NT2/D1 (cell line): ENCODE data around the gene SLC39A11.

ENCODE experiments used
- DNase-seq: peaks from one replicate; pipeline ENCODE4 v3.0.0-alpha.2; 2011; ENCODE audit warnings: low read depth, low spot score
- H3K27me3 ChIP-seq: 2 replicates; pipeline ENCODE4 v1.6.0; 2011; ENCODE audit warnings: mild to moderate bottlenecking; ENCODE audit not compliant: insufficient read length, insufficient read depth
- H3K36me3 ChIP-seq: 2 replicates; pipeline ENCODE4 v1.6.1; 2011; ENCODE audit warnings: mild to moderate bottlenecking, low read length, mixed read lengths; ENCODE audit not compliant: insufficient read depth, insufficient read length
- H3K4me1 ChIP-seq: 2 replicates; pipeline ENCODE4 v1.5.1; 2011; ENCODE audit not compliant: insufficient read depth, insufficient read length
- H3K4me3 ChIP-seq: 2 replicates; pipeline ENCODE4 v1.5.1; 2011; ENCODE audit warnings: low read depth; ENCODE audit not compliant: insufficient read length
- H3K9ac ChIP-seq: 2 replicates; pipeline ENCODE4 v1.6.0; 2011; ENCODE audit warnings: low read depth; ENCODE audit not compliant: insufficient read length
- H3K9me3 ChIP-seq: 2 replicates; pipeline ENCODE4 v1.5.1; 2011; ENCODE audit warnings: mild to moderate bottlenecking, low read length; ENCODE audit not compliant: insufficient read depth
- SUZ12 ChIP-seq: IDR thresholded peaks from 2 replicates; pipeline ENCODE4 v1.6.1; 2011; ENCODE audit not compliant: insufficient read length, insufficient read depth; ENCODE audit errors: extremely low read depth
- YY1 ChIP-seq: IDR thresholded peaks from 2 replicates; pipeline ENCODE4 v1.6.1; 2011; ENCODE audit not compliant: insufficient read length, insufficient read depth
- ZNF274 ChIP-seq: IDR thresholded peaks from 2 replicates; pipeline ENCODE4 v1.6.1; 2011; ENCODE audit warnings: mild to moderate bottlenecking, low read depth, low read length

The SLC39A11 gene

GRCh38 chr17:73089322-73090317, 2.9 kb downstream of the SLC39A11 start:
- Histone ChIP-seq H3K9ac (no peak overlapping the region), H3K9me3 (no peaks in the 10 kb centered on the region), H3K4me1 (peaks cover 6% of the 10 kb centered on the region), H3K36me3 (peaks cover 31% of the 10 kb centered on the region), H3K27me3 (no peaks in the 10 kb centered on the region), H3K4me3 (peak overlapping the region; percentile 9)
- TF ChIP-seq SUZ12: no peak
- TF ChIP-seq YY1: no peak
- no peak for TF ChIP-seq ZNF274
- DNase-seq: no peak

- Histone ChIP-seq H3K9me3 (0 out of 2 replicates have a peak, but pooled peaks cover 5% of the 10 kb centered on the region), H3K9ac (peak overlapping the region; percentile 17), H3K36me3 (peaks cover 38% of the 10 kb centered on the region), H3K4me3 (no peak overlapping the region), H3K4me1 (peaks cover 6% of the 10 kb centered on the region), H3K27me3 (no peaks in the 10 kb centered on the region)
- TF ChIP-seq ZNF274: no peak
- no peak for DNase-seq
Observed at GRCh38 chr17:73088561-73088960, 3.9 kb downstream of the SLC39A11 start.

DNA sequence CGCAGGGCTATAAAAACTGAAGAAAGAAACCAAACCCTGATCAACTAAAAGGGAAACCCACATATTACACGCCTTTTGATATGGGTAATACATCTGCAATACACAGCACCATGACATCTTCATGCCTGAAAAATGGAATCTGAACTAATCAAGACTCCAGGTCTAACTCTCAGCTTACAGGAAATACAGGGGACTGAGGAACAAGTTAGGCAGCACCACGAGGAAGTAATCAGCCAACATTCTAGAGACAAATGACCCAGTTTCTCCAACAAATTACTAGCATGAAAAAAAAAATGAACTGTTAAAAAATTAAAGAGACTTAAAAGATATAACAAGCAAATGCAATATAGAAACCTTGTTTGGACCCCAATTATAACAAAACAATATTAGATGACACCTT, 9.1 kb downstream of the SLC39A11 start:
- no peaks in the 10 kb centered on the region for H3K4me1 ChIP-seq
- DNase-seq: no peak
- no peak overlapping the region for H3K9ac ChIP-seq
- peaks cover 39% of the 10 kb centered on the region for H3K36me3 ChIP-seq
- no peaks in the 10 kb centered on the region for H3K27me3 ChIP-seq
- H3K4me3 ChIP-seq: no peak overlapping the region
- 0 out of 2 replicates have a peak, but pooled peaks cover 8% of the 10 kb centered on the region for H3K9me3 ChIP-seq
- TF ChIP-seq SUZ12 (no peak), ZNF274 (no peak), YY1 (no peak)

GRCh38 chr17:73074566-73074965, 17.9 kb downstream of the SLC39A11 start:
- DNase-seq: no peak
- Histone ChIP-seq H3K9me3 (no peaks in the 10 kb centered on the region; the same call in 1 of the 2 replicates), H3K9ac (no peak overlapping the region), H3K36me3 (no peaks in the 10 kb centered on the region), H3K4me1 (no peaks in the 10 kb centered on the region), H3K4me3 (no peak overlapping the region), H3K27me3 (no peaks in the 10 kb centered on the region)
- no peak for TF ChIP-seq ZNF274
- no peak for TF ChIP-seq YY1
- no peak for TF ChIP-seq SUZ12

GRCh38 chr17:73072219-73072962, 20.1 kb downstream of the SLC39A11 start:
- H3K9me3 ChIP-seq: no peaks in the 10 kb centered on the region; the same call in 1 of the 2 replicates
- no peaks in the 10 kb centered on the region for H3K4me1 ChIP-seq
- no peak for DNase-seq
- no peak for TF ChIP-seq YY1
- TF ChIP-seq ZNF274: no peak
- TF ChIP-seq SUZ12: no peak
- no peak overlapping the region for H3K9ac ChIP-seq
- H3K4me3 ChIP-seq: no peak overlapping the region
- no peaks in the 10 kb centered on the region for H3K36me3 ChIP-seq
- no peaks in the 10 kb centered on the region for H3K27me3 ChIP-seq

DNA sequence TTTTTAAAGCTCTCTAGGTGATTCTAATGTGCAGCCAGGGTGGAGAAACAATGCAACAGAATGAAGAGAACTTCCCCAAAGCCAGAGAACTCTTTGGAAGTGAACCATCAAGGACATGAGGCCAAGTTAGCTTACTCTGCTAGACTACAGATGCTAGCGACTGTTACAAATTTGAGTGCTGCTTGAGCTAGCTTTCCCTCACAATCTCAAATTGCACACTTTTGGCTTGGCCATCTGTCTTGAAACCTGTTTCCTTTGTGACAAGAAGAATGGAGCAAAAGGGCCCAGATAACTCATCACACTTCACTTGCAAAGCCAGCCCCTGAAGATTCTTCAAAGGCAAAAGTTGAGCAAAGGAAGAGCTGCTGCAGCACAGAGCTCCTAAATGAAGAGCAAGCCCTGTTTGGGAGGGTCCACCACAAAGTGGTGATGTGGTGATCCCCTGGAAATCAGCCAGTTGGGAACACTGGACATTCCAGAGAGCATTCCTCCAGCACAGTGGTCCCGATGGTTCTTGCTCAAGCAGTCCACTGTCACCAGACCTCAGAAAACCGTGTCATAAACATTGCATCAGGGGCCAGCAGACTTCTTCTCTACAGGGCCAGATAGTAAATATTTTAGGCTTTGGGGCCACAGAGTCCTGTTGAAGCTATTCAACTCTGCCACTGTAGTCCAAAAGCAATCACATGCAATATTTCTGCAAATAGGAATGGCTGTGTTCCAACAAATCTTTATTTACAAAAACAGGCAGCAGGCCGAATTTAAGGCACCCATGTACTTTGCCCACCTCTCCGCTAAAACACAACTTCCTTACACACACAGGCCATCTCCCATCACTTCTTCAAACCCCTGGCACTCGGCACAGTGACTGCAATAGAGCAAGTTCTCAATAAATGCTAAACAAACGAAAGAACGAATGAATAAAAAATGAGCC, 21.2 kb downstream of the SLC39A11 start:
- TF ChIP-seq ZNF274: no peak
- no peak for TF ChIP-seq YY1
- no peak for TF ChIP-seq SUZ12
- Histone ChIP-seq H3K9me3 (peaks cover 3% of the 10 kb centered on the region; the same call in 1 of the 2 replicates), H3K36me3 (no peaks in the 10 kb centered on the region), H3K27me3 (no peaks in the 10 kb centered on the region), H3K4me3 (no peak overlapping the region), H3K9ac (no peak overlapping the region), H3K4me1 (no peaks in the 10 kb centered on the region)
- DNase-seq: no peak
